Measurements from ENCODE around the gene HLA-E. TPM values are rescaled to one million over a fixed set of nuclear protein-coding genes. Genes with fewer than 3 reads are reported as not detected.
"Not testable (repeated sequence)": the region's sequence is repeated elsewhere in the genome, so short reads cannot be mapped to it uniquely, and the experiment has no call there.

HLA-E gene
- total and polyA plus RNA-seq, 2 experiments from 2014 or later = 15.6 to 36.0 TPM

GRCh38 chr6:30481211-30481964 lies 7.9 kb upstream of the HLA-E start:
- Histone ChIP-seq H3K79me2 (replicated peaks; ENCODE audit: insufficient read depth) (no peaks in the 10 kb centered on the region), H3F3A (replicated peaks; ENCODE audit: low read depth) (0 out of 2 replicates have a peak, but pooled peaks cover 2% of the 10 kb centered on the region), H3K4me2 (peak overlapping the region; percentile 94), H3K27ac (ENCODE audit: low read depth) (no peak overlapping the region), H2AFZ (peak overlapping the region; percentile 98), H3K27me3 (ENCODE audit: insufficient read depth) (peaks cover 46% of the 10 kb centered on the region), H3K4me3 (peak overlapping the region; percentile 63), H3K4me1 (ENCODE audit: insufficient read depth) (peaks cover 4% of the 10 kb centered on the region), H3K9me2 (ENCODE audit: insufficient read depth) (no peaks in the 10 kb centered on the region), H4K20me1 (replicated peaks; ENCODE audit: insufficient read depth) (0 out of 2 replicates have a peak, but pooled peaks cover 5% of the 10 kb centered on the region), H3K36me3 (ENCODE audit: insufficient read depth) (no peaks in the 10 kb centered on the region)
- no peaks in the 10 kb centered on the region for H3K36me3 Mint-ChIP-seq (ENCODE audit: low read depth)
- peaks cover 27% of the 10 kb centered on the region for H3K27me3 Mint-ChIP-seq (ENCODE audit: insufficient read depth, low read depth, poor library complexity)
- peak overlapping the region; percentile 59 for H3K4me3 Mint-ChIP-seq
- DNase-seq (ENCODE audit: low spot score) = peak; percentile 55
- H3K27ac Mint-ChIP-seq = no peak overlapping the region
- peaks cover 9% of the 10 kb centered on the region; the same call in 2 of the 3 replicates for H3K4me1 Mint-ChIP-seq
- no peak for TF ChIP-seq JUNB (IDR thresholded peaks at IDR 0.05; ENCODE audit: unreplicated experiment)
- TF ChIP-seq EZH2 (IDR thresholded peaks at IDR 0.05; ENCODE audit: low read depth, unreplicated experiment) = peak; percentile 34
- TF ChIP-seq, protein P1, sequence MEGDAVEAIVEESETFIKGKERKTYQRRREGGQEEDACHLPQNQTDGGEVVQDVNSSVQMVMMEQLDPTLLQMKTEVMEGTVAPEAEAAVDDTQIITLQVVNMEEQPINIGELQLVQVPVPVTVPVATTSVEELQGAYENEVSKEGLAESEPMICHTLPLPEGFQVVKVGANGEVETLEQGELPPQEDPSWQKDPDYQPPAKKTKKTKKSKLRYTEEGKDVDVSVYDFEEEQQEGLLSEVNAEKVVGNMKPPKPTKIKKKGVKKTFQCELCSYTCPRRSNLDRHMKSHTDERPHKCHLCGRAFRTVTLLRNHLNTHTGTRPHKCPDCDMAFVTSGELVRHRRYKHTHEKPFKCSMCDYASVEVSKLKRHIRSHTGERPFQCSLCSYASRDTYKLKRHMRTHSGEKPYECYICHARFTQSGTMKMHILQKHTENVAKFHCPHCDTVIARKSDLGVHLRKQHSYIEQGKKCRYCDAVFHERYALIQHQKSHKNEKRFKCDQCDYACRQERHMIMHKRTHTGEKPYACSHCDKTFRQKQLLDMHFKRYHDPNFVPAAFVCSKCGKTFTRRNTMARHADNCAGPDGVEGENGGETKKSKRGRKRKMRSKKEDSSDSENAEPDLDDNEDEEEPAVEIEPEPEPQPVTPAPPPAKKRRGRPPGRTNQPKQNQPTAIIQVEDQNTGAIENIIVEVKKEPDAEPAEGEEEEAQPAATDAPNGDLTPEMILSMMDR (conservative IDR thresholded peaks at IDR 0.05; ENCODE audit: low read depth in 2 of 2) = peak; percentile 40 to 62
- no peaks in the 10 kb centered on the region; the same call in 2 of the 3 replicates for H3K9me3 Mint-ChIP-seq
- peak; percentile 78 for ATAC-seq

GRCh38 chr6:30481965-30482644 lies 7.2 kb upstream of the HLA-E start:
- Mint-ChIP-seq H3K27me3 (ENCODE audit: insufficient read depth, low read depth, poor library complexity) (peaks cover 27% of the 10 kb centered on the region), H3K4me3 (peak overlapping the region; percentile 59)
- not testable (repeated sequence) for H3F3A ChIP-seq (replicated peaks; ENCODE audit: low read depth); H3K36me3 ChIP-seq (ENCODE audit: insufficient read depth); H3K36me3 Mint-ChIP-seq (ENCODE audit: low read depth); H3K9me3 Mint-ChIP-seq; H3K79me2 ChIP-seq (replicated peaks; ENCODE audit: insufficient read depth); H4K20me1 ChIP-seq (replicated peaks; ENCODE audit: insufficient read depth); H3K9me2 ChIP-seq (ENCODE audit: insufficient read depth); H3K27ac Mint-ChIP-seq; H3K4me1 Mint-ChIP-seq; H3K27ac ChIP-seq (ENCODE audit: low read depth); H3K4me1 ChIP-seq (ENCODE audit: insufficient read depth)
- peak overlapping the region; percentile 94 for H3K4me2 ChIP-seq
- H3K27me3 ChIP-seq (ENCODE audit: insufficient read depth) = peaks cover 46% of the 10 kb centered on the region
- TF ChIP-seq, protein P1 (conservative IDR thresholded peaks at IDR 0.05; ENCODE audit: low read depth in 2 of 2) = peak; percentile 86 to 98
- peak overlapping the region; percentile 63 for H3K4me3 ChIP-seq
- peak overlapping the region; percentile 98 for H2AFZ ChIP-seq
- ATAC-seq (peak; percentile 98), DNase-seq (ENCODE audit: low spot score) (peak; percentile 96)
